ENCODE data around the gene CHTF8.
A peak's percentile ranks its signal among the peaks of the same experiment; 100 is the strongest.

The CHTF8 gene

DNA sequence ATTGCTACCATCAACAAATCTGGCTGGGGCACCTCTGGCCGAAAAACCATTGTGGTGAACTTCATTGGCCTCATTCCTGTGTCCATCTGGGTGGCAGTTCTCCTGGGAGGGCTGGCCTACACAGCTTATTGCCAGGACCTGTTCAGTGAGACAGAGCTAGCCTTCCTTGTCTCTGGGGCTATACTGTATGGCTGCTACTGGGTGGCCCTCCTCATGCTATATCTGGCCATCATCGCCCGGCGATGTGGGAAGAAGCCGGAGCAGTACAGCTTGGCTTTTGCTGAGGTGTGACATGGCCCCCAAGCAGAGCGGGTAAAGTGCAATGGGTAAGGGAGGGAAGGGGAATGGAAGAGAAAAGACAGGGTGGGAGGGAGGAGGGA lies 17.4 kb downstream of the CHTF8 start:
- Histone ChIP-seq H3K36me3 (ENCODE audit: control insufficient read depth, insufficient read depth, low read length) (peaks cover 46% of the 10 kb centered on the region), H3K27ac (ENCODE audit: insufficient read depth, low read length, poor library complexity, severe bottlenecking) (no peak overlapping the region), H3K4me3 (ENCODE audit: insufficient read depth, low read depth, low read length, poor library complexity, severe bottlenecking) (no peak overlapping the region), H3K4me1 (ENCODE audit: control insufficient read depth, insufficient read depth, low read length, poor library complexity, severe bottlenecking) (no peaks in the 10 kb centered on the region), H3K27me3 (replicated peaks; ENCODE audit: control insufficient read depth, insufficient read depth, low read length, poor library complexity, severe bottlenecking) (no peaks in the 10 kb centered on the region), H3K9me3 (ENCODE audit: control insufficient read depth, low read length) (no peaks in the 10 kb centered on the region)
- no peak for DNase-seq

DNA sequence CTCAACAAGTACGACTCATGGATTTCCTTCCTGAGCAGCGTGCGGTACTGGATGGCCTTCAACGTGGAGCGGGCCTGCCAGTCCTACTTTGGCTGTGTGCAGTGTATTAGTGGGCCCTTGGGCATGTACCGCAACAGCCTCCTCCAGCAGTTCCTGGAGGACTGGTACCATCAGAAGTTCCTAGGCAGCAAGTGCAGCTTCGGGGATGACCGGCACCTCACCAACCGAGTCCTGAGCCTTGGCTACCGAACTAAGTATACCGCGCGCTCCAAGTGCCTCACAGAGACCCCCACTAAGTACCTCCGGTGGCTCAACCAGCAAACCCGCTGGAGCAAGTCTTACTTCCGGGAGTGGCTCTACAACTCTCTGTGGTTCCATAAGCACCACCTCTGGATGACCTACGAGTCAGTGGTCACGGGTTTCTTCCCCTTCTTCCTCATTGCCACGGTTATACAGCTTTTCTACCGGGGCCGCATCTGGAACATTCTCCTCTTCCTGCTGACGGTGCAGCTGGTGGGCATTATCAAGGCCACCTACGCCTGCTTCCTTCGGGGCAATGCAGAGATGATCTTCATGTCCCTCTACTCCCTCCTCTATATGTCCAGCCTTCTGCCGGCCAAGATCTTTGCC lies 17.9 kb downstream of the CHTF8 start:
- Histone ChIP-seq H3K9me3 (ENCODE audit: control insufficient read depth, low read length) (no peaks in the 10 kb centered on the region), H3K4me1 (ENCODE audit: control insufficient read depth, insufficient read depth, low read length, poor library complexity, severe bottlenecking) (no peaks in the 10 kb centered on the region), H3K27me3 (replicated peaks; ENCODE audit: control insufficient read depth, insufficient read depth, low read length, poor library complexity, severe bottlenecking) (no peaks in the 10 kb centered on the region), H3K4me3 (ENCODE audit: insufficient read depth, low read depth, low read length, poor library complexity, severe bottlenecking) (no peak overlapping the region), H3K27ac (ENCODE audit: insufficient read depth, low read length, poor library complexity, severe bottlenecking) (no peak overlapping the region), H3K36me3 (ENCODE audit: control insufficient read depth, insufficient read depth, low read length) (peaks cover 41% of the 10 kb centered on the region)
- DNase-seq: no peak

DNA sequence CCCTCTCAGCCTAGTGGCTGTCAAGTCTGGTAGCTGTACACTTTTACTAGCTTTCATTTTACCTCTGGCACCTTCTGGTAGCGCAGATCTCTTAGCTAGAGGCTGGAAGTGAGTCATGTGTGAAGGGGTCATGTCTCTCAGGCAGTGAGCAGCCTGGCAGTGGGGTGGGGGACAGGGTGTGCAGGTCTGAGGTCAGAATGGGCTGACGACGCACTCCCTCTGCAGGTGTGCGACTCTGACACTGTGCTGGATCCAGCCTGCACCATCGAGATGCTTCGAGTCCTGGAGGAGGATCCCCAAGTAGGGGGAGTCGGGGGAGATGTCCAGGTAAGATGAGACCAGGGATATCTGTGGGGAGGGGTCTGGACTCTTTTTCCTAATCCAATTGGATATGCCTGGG lies 19.2 kb downstream of the CHTF8 start:
- no peak overlapping the region for H3K27ac ChIP-seq (ENCODE audit: insufficient read depth, low read length, poor library complexity, severe bottlenecking)
- H3K36me3 ChIP-seq (ENCODE audit: control insufficient read depth, insufficient read depth, low read length): peaks cover 28% of the 10 kb centered on the region
- no peaks in the 10 kb centered on the region for H3K4me1 ChIP-seq (ENCODE audit: control insufficient read depth, insufficient read depth, low read length, poor library complexity, severe bottlenecking)
- DNase-seq: no peak
- H3K4me3 ChIP-seq (ENCODE audit: insufficient read depth, low read depth, low read length, poor library complexity, severe bottlenecking): no peak overlapping the region
- H3K27me3 ChIP-seq (replicated peaks; ENCODE audit: control insufficient read depth, insufficient read depth, low read length, poor library complexity, severe bottlenecking): no peaks in the 10 kb centered on the region
- no peaks in the 10 kb centered on the region for H3K9me3 ChIP-seq (ENCODE audit: control insufficient read depth, low read length)

DNA sequence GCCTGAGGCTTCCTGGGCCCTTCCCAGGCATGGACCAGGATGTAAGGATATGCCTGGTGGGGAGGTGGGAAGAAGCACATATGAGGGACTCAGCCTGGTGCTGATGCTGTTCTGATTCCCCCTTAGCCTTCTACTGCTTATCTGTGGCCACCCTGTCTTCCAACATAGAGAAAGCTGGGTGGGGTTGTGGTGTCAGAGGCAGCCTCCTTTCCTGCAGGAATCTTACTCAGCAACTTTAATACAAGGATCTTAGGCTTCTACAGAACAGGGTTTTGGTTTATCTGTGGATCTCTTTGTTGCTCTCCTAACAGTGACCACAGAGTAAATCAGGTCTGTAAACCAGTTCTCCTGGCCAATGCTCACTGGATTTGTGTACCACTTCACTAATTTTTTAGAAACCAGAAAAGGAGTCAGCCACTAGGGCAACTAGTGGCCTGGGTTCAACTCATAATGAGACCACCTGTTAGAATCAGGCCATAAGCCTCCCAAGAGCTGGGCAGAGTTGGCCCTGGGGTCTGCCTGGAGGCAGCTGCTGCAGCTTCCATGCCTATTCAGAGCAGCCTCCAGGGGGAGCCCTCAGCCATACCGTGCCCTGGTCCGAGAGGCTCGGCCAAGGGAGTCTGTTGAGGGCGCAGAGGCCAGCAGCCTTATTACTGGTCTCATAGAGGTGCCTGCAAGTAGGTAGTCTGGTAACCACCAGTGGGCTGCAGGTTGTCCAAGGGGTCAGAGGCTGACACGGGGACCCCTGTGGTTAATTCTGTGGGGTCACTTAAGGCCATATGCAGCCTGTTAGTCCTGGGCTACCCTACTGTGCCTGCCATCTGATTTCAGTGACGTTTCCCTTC lies 19.9 kb downstream of the CHTF8 start:
- Histone ChIP-seq H3K27me3 (replicated peaks; ENCODE audit: control insufficient read depth, insufficient read depth, low read length, poor library complexity, severe bottlenecking) (peaks cover 7% of the 10 kb centered on the region), H3K9me3 (ENCODE audit: control insufficient read depth, low read length) (no peaks in the 10 kb centered on the region), H3K4me1 (ENCODE audit: control insufficient read depth, insufficient read depth, low read length, poor library complexity, severe bottlenecking) (peaks cover 3% of the 10 kb centered on the region), H3K27ac (ENCODE audit: insufficient read depth, low read length, poor library complexity, severe bottlenecking) (no peak overlapping the region), H3K4me3 (ENCODE audit: insufficient read depth, low read depth, low read length, poor library complexity, severe bottlenecking) (no peak overlapping the region), H3K36me3 (ENCODE audit: control insufficient read depth, insufficient read depth, low read length) (peaks cover 21% of the 10 kb centered on the region)
- DNase-seq: peak in 1 of 3 donors; percentile 23

DNA sequence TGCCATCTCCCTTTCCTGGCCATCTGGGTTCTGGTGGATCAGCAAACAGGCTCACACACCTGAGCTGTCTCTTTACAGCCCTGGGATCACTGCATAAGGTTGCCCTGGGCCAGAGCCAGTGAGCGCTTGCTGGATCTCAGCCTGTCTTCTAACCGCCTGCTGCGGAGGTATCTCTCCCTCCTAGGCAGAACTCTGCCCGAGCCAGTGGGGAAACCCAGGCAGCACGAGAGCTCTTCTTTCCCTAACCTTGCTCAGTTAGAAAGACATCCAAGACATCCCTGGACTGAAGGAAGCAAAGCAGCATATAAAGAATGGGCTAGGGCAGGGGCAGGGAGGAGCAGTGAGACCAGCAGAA lies 20.5 kb downstream of the CHTF8 start:
- Histone ChIP-seq H3K4me1 (ENCODE audit: control insufficient read depth, insufficient read depth, low read length, poor library complexity, severe bottlenecking) (peaks cover 10% of the 10 kb centered on the region), H3K4me3 (ENCODE audit: insufficient read depth, low read depth, low read length, poor library complexity, severe bottlenecking) (no peak overlapping the region), H3K27ac (ENCODE audit: insufficient read depth, low read length, poor library complexity, severe bottlenecking) (no peak overlapping the region), H3K36me3 (ENCODE audit: control insufficient read depth, insufficient read depth, low read length) (peaks cover 15% of the 10 kb centered on the region), H3K9me3 (ENCODE audit: control insufficient read depth, low read length) (no peaks in the 10 kb centered on the region), H3K27me3 (replicated peaks; ENCODE audit: control insufficient read depth, insufficient read depth, low read length, poor library complexity, severe bottlenecking) (peaks cover 12% of the 10 kb centered on the region)
- no peak for DNase-seq

DNA sequence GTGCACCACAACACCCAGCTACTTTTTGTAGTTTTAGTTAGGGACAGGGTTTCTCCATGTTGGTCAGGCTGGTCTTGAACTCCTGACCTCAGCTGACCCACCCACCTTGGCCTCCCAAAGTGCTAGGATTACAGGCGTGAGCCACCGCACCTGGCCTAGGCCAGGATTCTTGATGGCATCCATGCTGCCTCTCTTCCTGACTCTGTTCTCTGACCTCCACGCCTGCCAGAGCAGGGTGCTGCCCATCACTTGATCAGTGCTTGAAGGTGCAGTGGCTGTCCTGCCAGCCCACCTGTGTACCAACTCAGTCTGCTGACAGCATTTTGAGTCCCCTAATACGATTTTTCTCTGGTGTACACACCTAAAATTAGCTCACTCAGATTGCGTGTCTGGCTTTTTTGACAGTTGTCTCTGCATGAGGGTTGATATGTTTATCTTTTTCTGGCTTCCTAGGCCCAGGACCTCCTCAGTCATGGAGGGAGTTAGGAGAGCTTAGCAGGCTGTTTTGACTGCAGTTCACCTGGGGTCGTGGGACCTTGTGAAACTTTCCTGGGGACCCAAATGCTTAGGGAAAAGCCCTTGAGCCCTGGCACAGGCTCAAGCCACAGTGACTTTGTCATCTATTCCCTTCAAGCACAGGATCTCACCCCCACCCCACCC lies 21.0 kb downstream of the CHTF8 start:
- no peak for DNase-seq
- peaks cover 10% of the 10 kb centered on the region for H3K36me3 ChIP-seq (ENCODE audit: control insufficient read depth, insufficient read depth, low read length)
- H3K9me3 ChIP-seq (ENCODE audit: control insufficient read depth, low read length): no peaks in the 10 kb centered on the region
- peaks cover 15% of the 10 kb centered on the region for H3K4me1 ChIP-seq (ENCODE audit: control insufficient read depth, insufficient read depth, low read length, poor library complexity, severe bottlenecking)
- H3K27me3 ChIP-seq (replicated peaks; ENCODE audit: control insufficient read depth, insufficient read depth, low read length, poor library complexity, severe bottlenecking): peaks cover 12% of the 10 kb centered on the region
- no peak overlapping the region for H3K4me3 ChIP-seq (ENCODE audit: insufficient read depth, low read depth, low read length, poor library complexity, severe bottlenecking)
- H3K27ac ChIP-seq (ENCODE audit: insufficient read depth, low read length, poor library complexity, severe bottlenecking): no peak overlapping the region

DNA sequence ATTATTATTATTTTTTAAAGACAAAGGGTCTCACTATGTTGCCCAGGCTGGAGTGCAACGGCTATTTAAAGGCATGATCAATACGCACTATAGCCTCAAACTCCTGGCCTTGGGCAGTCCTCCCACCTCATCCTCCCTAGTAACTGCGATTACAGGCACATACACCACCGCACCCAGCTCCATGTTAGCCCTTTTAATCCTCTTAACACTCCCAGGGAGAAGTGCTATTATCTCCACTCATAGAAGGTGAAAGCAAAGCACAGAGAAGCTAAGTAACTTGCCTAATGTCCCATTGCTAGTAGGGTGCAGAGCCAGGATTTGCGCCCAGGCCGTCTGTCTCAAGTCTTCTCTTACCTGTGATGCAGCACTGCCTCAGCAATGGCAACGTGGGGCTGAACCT lies 22.0 kb downstream of the CHTF8 start:
- H3K4me3 ChIP-seq (ENCODE audit: insufficient read depth, low read depth, low read length, poor library complexity, severe bottlenecking): no peak overlapping the region
- no peaks in the 10 kb centered on the region for H3K9me3 ChIP-seq (ENCODE audit: control insufficient read depth, low read length)
- peaks cover 12% of the 10 kb centered on the region for H3K27me3 ChIP-seq (replicated peaks; ENCODE audit: control insufficient read depth, insufficient read depth, low read length, poor library complexity, severe bottlenecking)
- no peak overlapping the region for H3K27ac ChIP-seq (ENCODE audit: insufficient read depth, low read length, poor library complexity, severe bottlenecking)
- DNase-seq: no peak
- H3K4me1 ChIP-seq (ENCODE audit: control insufficient read depth, insufficient read depth, low read length, poor library complexity, severe bottlenecking): peaks cover 21% of the 10 kb centered on the region
- H3K36me3 ChIP-seq (ENCODE audit: control insufficient read depth, insufficient read depth, low read length): peaks cover 7% of the 10 kb centered on the region

DNA sequence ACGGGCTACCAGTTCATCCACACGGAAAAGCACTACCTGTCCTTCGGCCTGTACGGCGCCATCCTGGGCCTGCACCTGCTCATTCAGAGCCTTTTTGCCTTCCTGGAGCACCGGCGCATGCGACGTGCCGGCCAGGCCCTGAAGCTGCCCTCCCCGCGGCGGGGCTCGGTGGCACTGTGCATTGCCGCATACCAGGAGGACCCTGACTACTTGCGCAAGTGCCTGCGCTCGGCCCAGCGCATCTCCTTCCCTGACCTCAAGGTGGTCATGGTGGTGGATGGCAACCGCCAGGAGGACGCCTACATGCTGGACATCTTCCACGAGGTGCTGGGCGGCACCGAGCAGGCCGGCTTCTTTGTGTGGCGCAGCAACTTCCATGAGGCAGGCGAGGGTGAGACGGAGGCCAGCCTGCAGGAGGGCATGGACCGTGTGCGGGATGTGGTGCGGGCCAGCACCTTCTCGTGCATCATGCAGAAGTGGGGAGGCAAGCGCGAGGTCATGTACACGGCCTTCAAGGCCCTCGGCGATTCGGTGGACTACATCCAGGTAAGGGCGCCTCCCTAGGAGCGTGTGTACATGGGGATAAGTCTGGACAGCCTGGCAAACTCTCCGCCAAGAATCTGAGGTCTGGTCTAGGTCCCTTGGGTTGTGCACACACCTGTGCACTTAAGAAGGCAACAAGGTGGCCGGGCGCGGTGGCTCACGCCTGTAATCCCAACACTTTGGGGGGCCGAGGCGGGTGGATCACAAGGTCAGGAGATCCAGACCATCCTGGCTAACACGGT lies 22.7 kb downstream of the CHTF8 start:
- Histone ChIP-seq H3K4me1 (ENCODE audit: control insufficient read depth, insufficient read depth, low read length, poor library complexity, severe bottlenecking) (peaks cover 23% of the 10 kb centered on the region), H3K9me3 (ENCODE audit: control insufficient read depth, low read length) (no peaks in the 10 kb centered on the region), H3K4me3 (ENCODE audit: insufficient read depth, low read depth, low read length, poor library complexity, severe bottlenecking) (no peak overlapping the region), H3K27me3 (replicated peaks; ENCODE audit: control insufficient read depth, insufficient read depth, low read length, poor library complexity, severe bottlenecking) (peaks cover 12% of the 10 kb centered on the region), H3K27ac (ENCODE audit: insufficient read depth, low read length, poor library complexity, severe bottlenecking) (no peak overlapping the region), H3K36me3 (ENCODE audit: control insufficient read depth, insufficient read depth, low read length) (peaks cover 7% of the 10 kb centered on the region)
- DNase-seq: no peak

DNA sequence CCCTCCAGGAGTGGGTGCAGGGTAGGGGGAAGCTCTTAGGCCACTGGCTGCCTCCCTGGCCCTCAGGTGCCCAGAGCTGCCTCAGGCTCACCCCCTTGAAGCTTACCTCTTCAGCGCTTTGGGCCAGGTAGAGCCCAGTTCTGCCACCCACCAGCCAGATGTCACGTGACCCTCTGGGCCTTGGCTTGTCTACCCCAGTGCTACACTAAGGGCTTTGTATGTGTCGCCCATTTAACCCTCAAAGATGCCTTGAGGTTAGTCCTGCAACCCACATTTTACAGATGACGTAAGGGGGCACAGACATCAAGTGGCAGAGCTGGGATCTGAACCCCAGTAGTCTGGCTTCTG lies 23.5 kb downstream of the CHTF8 start:
- peaks cover 7% of the 10 kb centered on the region for H3K36me3 ChIP-seq (ENCODE audit: control insufficient read depth, insufficient read depth, low read length)
- H3K9me3 ChIP-seq (ENCODE audit: control insufficient read depth, low read length): no peaks in the 10 kb centered on the region
- H3K27me3 ChIP-seq (replicated peaks; ENCODE audit: control insufficient read depth, insufficient read depth, low read length, poor library complexity, severe bottlenecking): peaks cover 12% of the 10 kb centered on the region
- H3K27ac ChIP-seq (ENCODE audit: insufficient read depth, low read length, poor library complexity, severe bottlenecking): no peak overlapping the region
- no peak overlapping the region for H3K4me3 ChIP-seq (ENCODE audit: insufficient read depth, low read depth, low read length, poor library complexity, severe bottlenecking)
- DNase-seq: no peak
- peaks cover 23% of the 10 kb centered on the region for H3K4me1 ChIP-seq (ENCODE audit: control insufficient read depth, insufficient read depth, low read length, poor library complexity, severe bottlenecking)
